Renal pelvis (tissue), 4 donors: Measurements from ENCODE around the gene FAM20C. TPM values are rescaled to one million over a fixed set of nuclear protein-coding genes. Genes with fewer than 3 reads are reported as not detected.
"Not testable (repeated sequence)": the region's sequence is repeated elsewhere in the genome, so short reads cannot be mapped to it uniquely, and the experiment has no call there.

Source experiments
- DNase-seq: peaks from one replicate; pipeline ENCODE4 v3.0.0-alpha.2; 2013
- polyA plus RNA-seq, 3 donors: library from polyadenylated mRNA; unstranded; fragments of 120-200 nt; gene quantifications; one replicate each; pipeline ENCODE4 v1.2.1, GENCODE V29; 2013; ENCODE audit not compliant: insufficient read length in 3 of 3

FAM20C gene
- polyA plus RNA-seq, 3 donors = 65.7 to 74.8 (median 74.8) TPM

GRCh38 chr7:170551-171363, 21.6 kb upstream of the FAM20C start:
- DNase-seq = no peak

DNA sequence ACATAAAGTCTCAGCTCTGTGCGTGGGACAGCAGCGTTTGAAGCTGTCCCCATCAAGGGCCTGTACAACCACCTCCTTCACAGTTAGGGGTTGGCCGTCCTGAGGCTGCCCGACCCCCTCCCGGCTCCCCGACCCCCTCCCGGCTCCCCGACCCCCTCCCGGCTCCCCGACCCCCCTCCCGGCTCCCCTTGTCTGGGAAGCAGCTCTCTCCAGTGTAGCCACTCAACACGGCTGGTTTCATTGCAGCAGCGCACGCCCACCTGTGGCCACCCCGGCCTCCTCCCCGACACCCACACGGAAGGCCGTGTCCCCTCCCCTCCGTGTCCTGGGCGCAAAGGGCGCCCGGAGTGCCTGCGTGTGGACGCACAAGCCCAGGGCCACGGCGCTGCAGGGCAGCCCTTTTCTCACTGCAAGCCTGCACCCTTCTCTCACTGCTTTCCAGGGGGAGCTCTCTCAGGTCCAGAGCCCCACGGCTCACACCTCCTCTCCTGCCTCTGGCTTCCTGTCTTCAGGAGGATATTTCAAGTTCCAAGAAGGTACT, 20.9 kb upstream of the FAM20C start:
- DNase-seq = no peak

DNA sequence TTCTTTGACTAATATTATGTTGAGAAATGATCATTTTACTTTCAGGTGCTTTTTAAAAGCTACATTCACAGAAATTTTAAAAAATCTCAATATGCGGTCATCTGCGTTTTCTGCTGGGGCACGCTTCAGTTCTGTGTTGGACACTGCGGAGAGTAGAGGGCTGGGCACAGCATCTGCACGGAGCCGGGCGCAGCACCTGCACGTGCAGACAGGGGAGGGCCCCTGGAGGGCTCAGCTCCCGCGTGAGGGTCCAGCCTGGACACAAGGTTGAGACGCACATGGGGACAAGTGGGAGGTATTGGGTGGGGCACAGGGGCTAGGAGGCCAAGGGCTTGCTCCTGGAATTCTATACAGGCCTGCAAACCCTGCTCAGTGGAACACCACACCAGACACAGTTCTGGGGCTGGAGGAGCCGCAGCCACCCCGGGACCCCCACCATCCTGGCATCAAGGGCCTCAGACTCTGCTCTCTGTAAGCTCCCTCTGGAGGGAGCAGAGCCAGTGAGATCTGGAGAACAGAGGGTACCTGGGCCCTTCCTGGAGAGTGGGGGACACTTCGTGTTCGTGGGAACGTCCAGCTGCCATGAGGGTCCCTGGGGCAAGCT, 20.4 kb upstream of the FAM20C start:
- no peak for DNase-seq

DNA sequence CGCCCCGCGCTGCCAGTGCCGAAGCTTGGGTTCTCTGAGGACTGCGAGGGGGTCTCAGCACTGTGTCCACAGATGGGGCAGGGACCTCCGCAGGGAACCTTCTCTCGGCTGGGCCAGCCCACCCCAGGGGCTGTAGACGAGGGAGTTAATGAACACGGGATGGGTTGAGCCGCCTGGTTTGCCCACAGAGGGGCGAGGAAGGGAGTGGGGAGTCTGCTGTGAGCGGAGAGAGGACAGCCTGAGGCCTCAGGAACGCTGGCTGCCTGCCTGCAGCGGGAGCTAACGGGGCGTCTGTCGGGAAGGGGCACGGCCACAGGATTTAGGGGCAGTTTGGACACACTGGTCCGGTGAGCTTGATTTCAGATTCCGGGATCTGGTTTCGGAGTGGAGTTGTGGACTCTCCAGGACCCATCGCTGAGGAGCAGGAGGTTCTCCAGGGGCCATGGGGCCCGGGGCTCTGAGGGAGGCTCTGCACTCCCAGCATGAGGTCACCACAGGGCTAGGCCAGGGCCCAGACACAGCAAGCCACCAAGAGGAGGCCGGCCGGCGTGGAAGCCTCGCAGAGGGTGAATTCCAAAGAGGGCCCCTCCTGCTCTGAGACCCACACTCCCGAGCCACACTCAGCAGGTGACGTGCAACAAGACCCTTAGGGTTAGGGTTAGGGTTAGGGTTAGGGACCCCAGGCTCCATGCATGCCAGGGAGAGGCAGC, 19.0 kb upstream of the FAM20C start:
- DNase-seq = no peak

- no peak for DNase-seq
These were observed 17.7 kb upstream of the FAM20C start for GRCh38 chr7:174716-175115.

DNA sequence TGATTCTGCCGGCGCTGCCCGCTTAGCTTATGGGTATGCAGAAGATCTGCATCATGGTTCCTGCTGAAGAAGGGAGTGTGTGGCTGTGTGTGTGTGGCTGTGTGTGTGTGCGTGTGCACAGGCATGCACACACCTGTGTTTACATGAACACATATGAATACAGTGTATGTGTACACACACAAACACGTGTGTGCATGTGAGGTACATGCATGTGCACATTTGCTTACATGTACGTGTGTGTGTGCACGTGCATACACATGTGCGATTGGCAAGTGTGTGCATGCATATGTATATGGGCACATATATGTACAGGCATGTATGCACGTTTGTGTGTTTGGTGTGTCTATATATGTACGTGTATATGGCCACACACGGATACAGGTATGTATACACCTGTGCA, 16.4 kb upstream of the FAM20C start:
- no peak for DNase-seq

DNA sequence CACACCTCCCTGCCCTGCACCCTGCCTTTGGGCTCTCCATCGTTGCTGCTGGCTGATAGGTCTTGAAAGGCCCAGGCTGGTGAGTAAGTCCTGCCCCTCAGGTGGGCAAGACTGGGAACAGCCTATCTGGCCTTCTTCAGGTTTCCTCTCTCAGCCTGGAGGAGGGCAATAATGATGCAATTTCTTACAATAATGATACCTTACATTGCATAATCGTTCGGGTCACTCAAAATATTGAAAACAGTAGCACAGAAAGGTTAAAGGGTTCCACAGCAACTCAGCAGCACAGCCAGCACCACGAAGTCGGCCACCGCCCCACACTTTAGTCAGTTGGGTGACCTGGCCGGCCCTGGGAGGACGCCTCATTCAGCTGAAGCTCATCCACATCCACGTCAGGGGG, 16.0 kb upstream of the FAM20C start:
- no peak for DNase-seq

DNA sequence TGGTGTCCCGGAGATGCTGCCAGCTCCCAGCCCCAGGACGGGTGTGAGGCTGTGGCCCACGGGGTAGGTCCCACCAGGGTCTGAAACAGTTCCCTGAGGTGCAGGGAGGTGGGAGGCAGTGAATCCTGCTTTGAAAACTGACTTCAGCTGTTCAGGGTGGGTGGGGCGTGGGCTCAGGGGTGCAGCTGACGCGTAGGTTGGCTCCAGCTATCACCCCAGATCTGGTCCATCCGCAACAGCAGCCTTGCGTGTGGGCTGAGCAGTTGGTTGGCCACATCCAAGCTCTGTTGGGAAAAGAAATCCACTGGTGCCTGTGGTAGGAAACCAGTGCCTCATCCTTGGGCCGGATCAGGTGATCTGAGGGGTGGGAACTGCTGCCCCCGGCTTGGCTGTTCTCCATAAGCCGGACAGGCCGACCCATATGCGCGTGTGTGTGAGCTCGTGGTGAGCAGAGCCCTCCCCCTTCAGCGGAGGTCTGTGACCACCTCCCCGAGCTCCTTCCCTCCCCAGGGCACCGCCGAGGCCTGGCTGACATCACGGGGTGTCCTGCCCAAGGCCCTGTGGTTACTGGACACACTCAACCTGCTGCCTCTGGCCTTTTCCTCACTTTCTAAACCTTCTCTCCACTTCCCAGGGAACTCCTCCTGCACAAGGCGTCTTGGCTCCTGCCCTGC, 15.4 kb upstream of the FAM20C start:
- no peak for DNase-seq

DNA sequence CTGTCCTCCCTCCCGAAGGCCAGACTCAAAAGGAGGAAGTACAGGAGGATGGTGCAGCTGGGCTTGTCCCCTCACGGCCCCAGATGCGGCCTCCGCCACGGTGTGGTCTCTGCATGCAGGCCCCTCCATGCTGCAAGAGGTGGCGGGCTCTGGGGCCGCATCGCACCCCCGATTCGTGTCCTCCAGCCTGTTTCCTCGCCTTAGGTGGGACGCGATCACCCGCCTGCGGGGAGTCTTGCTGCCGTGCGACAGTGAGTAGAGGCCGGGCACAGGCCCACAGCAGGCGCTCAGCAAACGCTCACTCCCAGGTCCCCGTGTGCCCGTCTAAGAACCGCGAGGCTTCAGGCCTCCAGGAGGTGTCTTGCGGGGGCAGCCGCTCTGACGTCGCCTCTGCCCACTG, 13.9 kb upstream of the FAM20C start:
- no peak for DNase-seq

DNA sequence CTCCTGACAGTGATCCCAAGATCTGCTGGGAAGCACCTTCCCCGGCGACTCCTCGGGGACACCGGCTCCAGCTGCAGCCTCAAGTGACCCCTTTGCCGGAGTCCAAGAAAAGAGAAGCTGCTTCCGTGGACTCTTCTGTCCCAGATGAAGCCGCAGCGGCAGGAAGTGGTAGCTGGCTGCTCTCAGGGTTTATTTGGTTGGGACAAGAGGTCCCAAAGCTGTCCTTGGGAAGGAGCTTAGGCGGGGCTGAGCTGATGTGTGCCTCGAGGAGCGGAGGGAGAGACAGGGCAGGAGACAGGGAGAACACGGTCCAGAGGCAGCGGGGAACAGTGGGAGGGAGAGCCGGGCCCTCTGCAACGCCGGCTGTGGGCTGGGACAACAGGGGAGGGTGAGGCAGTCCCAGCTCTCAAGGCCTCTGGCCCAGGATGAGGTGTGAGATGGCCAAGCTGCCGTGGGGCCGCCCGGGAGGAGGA, 13.1 kb upstream of the FAM20C start:
- no peak for DNase-seq

GRCh38 chr7:179948-180694, 12.2 kb upstream of the FAM20C start:
- DNase-seq = no peak

DNA sequence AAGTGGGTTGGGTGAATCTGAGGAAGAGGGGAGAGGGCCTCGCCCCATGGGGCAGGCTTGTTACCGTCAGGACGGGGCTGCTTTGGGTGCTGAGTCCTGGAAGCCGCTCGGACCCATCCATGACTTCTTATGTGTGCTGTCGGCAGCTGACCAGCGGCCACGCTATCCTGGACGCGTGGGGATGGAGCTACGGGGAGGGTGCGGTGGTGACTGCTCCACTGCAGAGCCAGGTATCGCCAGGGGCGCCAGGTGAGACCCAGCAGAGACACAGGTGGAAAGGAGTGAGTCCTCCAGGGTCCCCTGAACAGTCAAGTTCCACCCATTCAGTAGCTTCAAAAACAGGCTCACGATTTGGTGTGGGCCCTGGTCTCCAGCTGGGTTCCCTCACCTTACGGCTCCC, 10.6 kb upstream of the FAM20C start:
- DNase-seq = no peak

DNA sequence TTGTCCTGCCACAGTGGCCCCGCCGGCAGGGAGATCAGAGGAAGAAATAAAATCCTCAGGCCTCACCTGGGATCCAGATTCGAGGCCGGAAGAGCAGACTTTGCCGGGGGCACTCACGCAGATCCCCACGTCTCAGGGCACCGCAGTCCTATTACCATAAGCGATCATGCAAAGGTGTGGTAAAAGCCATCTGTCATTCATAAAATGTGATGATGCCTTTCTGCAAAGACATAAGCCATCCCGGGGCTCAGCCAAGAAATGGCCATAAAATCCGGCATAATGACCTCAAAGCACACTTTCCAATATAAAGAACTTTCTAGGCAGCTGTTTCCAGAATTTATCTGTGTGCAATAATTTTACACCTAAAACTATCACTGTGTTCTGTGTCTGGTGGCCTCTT, 9.9 kb upstream of the FAM20C start:
- DNase-seq = not testable (repeated sequence)

- no peak for DNase-seq
These were observed 8.7 kb upstream of the FAM20C start for GRCh38 chr7:183496-184292.

GRCh38 chr7:184294-185264, 7.8 kb upstream of the FAM20C start:
- DNase-seq = no peak

- no peak for DNase-seq
These were observed 5.8 kb upstream of the FAM20C start for GRCh38 chr7:186516-187113.

- no peak for DNase-seq
These were observed 5.0 kb upstream of the FAM20C start for GRCh38 chr7:187227-187927.

DNA sequence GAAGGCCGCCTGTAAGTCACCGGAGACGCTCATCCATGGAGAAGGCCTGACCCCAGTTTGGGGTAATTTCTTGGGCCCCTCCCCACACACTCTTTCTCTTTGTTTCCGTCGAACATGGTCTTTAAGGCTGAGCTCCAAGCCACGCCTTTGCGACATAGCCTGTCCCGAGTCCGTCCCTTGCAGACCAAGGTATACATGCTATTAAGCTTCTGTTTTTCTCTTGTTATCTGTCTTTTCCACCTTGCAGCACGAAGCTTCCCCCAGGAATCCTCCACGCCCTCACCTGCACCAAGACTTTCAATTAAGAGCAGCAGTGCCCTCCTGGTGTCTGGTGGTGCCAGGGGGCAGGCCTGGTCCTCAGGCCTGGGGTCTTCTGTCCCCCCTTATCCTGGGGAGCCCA, 4.2 kb upstream of the FAM20C start:
- no peak for DNase-seq
